Kidney epithelial cell (primary cell): ENCODE results near the gene RNASE7. TPM values are rescaled to one million over a fixed set of nuclear protein-coding genes. Genes with fewer than 3 reads are reported as not detected.

Experiments
- DNase-seq: peaks from one replicate; pipeline ENCODE4 v3.0.0-alpha.2; 2010; ENCODE audit warnings: low read depth
- H3K27me3 ChIP-seq: 2 replicates; pipeline ENCODE4 v1.6.0; 2011; ENCODE audit warnings: low read length; ENCODE audit not compliant: control insufficient read depth, insufficient read depth
- H3K36me3 ChIP-seq: 2 replicates; pipeline ENCODE4 v1.5.1; 2011; ENCODE audit warnings: low read length; ENCODE audit not compliant: control insufficient read depth, insufficient read depth
- H3K4me3 ChIP-seq: 2 replicates; pipeline ENCODE4 v1.5.1; 2011; ENCODE audit warnings: low read depth, mild to moderate bottlenecking, control low read depth, low read length
- total RNA-seq: library from RNA; depleted of rRNA; stranded (reverse); fragments of >200 nt; gene quantifications from 2 replicates; pipeline ENCODE4 v1.2.3, GENCODE V29; 2015
- TF ChIP-seq, protein P1 (sequence below): IDR thresholded peaks from 2 replicates; pipeline ENCODE4 v1.5.1; 2011; ENCODE audit warnings: mild to moderate bottlenecking, moderate library complexity, low read length, control low read depth, inconsistent platforms; ENCODE audit not compliant: insufficient read depth, poor library complexity, severe bottlenecking

RNASE7 gene
- total RNA-seq, 1 donor from 2014 or later, result not detected

DNA sequence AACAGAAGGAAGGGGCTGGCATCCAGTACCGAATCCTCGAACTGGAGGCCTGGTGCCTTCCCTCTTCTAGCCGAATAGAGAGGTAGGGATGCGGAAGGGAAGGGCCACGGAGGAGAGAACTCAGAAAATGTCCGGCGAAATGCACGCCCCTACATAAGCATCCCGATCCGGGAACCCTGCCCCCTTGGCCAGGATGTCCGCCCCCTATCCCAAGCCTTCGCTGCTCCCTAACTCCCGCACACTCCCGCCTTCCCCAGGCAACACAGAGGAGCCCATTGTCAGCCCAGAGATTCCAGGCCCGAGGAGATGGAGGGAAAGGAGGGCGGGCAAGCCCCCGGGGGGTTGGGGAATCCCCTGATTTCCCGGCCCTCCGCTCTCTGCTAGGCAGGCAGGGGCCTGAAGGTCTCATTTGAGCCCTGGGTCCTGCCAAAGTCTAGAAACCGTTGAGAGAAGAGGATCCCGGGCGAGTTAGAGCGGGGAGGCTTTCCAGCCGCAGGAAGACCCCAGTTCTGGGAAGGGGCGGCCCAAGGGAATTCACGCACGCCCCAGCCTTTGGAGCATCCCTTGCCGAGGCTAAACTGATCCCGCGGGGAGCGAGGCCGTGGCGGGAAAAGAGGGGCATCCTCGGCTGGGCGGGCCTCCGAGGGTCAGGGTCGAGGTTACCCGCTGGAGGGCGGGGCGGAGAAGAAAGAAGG is 27.4 kb downstream of the RNASE7 start:
- no peak for DNase-seq
- H3K27me3 ChIP-seq, result no peaks in the 10 kb centered on the region
- peak overlapping the region; percentile 81 for H3K4me3 ChIP-seq
- peaks cover 1% of the 10 kb centered on the region for H3K36me3 ChIP-seq
- TF ChIP-seq, protein P1, sequence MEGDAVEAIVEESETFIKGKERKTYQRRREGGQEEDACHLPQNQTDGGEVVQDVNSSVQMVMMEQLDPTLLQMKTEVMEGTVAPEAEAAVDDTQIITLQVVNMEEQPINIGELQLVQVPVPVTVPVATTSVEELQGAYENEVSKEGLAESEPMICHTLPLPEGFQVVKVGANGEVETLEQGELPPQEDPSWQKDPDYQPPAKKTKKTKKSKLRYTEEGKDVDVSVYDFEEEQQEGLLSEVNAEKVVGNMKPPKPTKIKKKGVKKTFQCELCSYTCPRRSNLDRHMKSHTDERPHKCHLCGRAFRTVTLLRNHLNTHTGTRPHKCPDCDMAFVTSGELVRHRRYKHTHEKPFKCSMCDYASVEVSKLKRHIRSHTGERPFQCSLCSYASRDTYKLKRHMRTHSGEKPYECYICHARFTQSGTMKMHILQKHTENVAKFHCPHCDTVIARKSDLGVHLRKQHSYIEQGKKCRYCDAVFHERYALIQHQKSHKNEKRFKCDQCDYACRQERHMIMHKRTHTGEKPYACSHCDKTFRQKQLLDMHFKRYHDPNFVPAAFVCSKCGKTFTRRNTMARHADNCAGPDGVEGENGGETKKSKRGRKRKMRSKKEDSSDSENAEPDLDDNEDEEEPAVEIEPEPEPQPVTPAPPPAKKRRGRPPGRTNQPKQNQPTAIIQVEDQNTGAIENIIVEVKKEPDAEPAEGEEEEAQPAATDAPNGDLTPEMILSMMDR, result no peak

DNA sequence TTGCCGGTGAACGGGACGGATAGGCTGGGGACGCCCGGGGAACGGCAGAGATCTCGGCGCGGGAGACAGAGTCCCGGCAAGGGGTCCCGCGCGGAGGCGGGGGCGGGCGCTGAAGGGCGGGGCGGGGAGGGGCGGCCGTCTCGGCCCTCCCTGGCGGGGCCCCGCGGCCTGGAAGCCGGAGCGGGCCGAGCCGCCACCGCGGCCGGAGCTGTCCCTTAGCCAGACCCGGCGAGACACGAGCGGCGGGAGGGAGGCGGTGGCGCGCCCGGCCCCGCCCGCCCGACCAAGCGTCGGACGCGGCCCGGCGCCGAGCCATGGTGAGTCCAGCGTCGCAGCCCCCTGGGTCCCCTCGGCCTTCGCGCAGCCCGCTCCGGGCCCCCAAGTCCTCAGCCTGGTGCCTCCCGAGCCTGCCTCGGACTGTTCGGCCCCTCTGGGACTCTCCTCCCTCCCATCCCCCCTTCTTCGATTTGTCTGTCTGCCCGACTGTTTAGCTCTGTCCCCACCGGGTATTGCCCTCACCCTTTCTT is 28.0 kb downstream of the RNASE7 start, which contains the start of gene ARHGEF40:
TSS of gene ARHGEF40 (plus strand) at position 222 of the 527 bp plus-strand sequence. CDS start at position 315, 93 bp downstream.
- TF ChIP-seq, protein P1, result no peak
- Histone ChIP-seq H3K4me3 (peak within 1 kb of the TSS; percentile 81), H3K27me3 (no peaks in the 10 kb centered on the region), H3K36me3 (peaks cover 4% of the 10 kb centered on the region)
- no peak for DNase-seq

DNA sequence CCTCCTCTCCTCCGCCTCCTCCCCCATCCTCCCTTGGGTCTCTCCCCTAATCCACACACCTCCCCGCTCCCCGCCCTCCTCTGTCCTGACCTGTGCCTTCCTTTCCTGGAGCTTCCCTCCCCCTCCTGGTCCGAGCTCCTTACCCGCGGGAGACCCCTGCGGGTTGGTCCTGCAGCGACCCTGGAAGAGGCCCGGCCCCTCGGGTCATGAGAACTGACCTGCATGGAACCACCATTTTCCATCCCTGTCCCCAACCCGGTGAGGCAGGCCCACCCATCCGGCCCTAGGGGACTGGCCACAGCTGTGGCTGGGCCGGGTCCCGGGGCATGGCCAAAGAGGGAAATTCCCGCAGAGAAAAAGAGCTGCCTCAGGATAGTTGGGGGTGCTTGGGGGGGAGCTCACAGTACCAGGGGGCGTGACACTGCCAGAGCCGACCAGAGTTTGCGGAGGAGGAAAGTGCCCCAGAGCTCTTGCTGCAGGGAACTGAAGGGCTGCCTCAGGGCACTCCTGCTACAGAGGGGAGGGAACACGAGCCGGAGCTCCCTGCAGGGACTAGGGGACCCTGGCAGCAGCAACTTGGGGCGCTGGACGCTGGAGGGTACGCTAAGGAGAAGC is 28.6 kb downstream of the RNASE7 start:
- DNase-seq, result no peak
- no peaks in the 10 kb centered on the region for H3K27me3 ChIP-seq
- H3K4me3 ChIP-seq, result peak overlapping the region; percentile 81
- TF ChIP-seq, protein P1, result no peak
- H3K36me3 ChIP-seq, result peaks cover 5% of the 10 kb centered on the region

DNA sequence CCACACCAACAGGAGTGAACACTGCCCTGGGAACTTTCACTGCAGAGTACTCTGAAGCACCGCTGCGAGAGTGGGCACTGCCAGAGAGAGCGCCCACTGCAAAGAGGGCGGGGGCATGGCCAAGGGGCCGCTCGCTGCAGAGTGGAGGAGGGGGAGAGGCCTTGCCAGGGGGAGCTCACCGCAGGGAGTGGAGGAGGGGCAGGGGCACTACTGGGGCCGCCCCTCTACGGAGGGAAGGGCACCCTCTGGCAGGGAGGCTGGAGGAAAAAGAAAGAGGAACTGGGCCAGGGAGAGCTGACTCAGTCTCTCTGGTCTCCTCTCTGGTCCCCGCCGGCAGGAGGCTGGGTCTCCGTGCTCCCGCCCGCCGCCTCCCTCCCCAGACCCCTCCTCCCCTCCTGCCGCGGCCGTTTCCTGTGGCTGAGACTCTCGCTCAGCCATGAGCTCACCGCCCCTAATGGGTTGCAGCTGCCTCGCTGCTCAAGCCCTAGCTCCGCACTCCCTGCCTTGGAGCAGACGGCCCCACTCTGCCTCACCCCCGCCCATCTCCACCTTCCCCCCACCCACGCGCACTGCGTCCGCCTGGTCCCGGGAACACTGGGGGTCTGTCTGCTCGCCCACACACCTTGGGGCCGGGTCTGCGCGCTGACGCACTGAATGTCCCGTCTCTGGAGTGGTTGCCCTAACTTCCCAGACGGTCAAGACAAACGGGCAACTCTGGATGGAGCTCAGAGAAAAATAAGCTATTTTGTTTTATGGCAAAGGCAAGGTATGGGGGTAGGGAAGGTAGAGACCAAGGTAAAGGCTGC is 29.3 kb downstream of the RNASE7 start:
- H3K4me3 ChIP-seq, result peak overlapping the region; percentile 81
- no peak for DNase-seq
- no peaks in the 10 kb centered on the region for H3K27me3 ChIP-seq
- peaks cover 8% of the 10 kb centered on the region for H3K36me3 ChIP-seq
- TF ChIP-seq, protein P1, result no peak

DNA sequence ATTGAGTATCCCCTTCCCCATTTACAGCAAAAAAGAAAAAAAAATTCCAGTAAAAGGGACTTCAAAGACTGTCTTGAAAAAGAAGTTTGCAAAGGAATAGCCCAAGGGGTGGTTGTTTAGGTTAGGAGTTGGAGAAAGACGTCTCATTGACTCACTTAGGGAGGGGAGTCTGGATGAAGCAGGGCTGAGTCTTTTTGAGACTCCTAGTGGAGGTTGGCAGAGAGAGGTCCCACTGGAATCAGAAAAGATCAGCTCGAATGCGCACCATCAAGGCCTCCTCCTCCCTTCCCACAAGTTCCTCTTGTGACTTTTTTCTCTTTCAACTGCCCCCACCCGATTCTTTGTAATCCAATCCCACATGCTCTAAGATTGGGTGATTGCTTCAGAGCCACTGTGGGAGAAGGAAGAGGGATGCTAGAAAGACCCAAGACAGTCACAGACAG is 29.9 kb downstream of the RNASE7 start:
- no peak for DNase-seq
- H3K4me3 ChIP-seq, result peak overlapping the region; percentile 81
- no peaks in the 10 kb centered on the region for H3K27me3 ChIP-seq
- TF ChIP-seq, protein P1, result no peak
- peaks cover 8% of the 10 kb centered on the region for H3K36me3 ChIP-seq
